ENCODE data around the gene ZSCAN10.
"Not testable (repeated sequence)": the region's sequence is repeated elsewhere in the genome, so short reads cannot be mapped to it uniquely, and the experiment has no call there.

ZSCAN10 gene

GRCh38 chr16:3098459-3099394, at the start of gene ZSCAN10:
ZSCAN10 (minus strand) TSS chr16:3099294; CDS start chr16:3092937, 6,357 bp downstream.
- DNase-seq = no peak

- no peak for DNase-seq
These were observed 49.4 kb upstream of the ZSCAN10 start for GRCh38 chr16:3148256-3149192.

- DNase-seq = no peak
These were observed 48.6 kb upstream of the ZSCAN10 start for GRCh38 chr16:3147757-3148104.

GRCh38 chr16:3147046-3147756, 48.1 kb upstream of the ZSCAN10 start:
- no peak for DNase-seq

GRCh38 chr16:3145660-3146059, 46.6 kb upstream of the ZSCAN10 start:
- no peak for DNase-seq

- no peak for DNase-seq
These were observed 46.1 kb upstream of the ZSCAN10 start for GRCh38 chr16:3145151-3145550.

GRCh38 chr16:3144321-3144983, 45.4 kb upstream of the ZSCAN10 start:
- DNase-seq = no peak

GRCh38 chr16:3143598-3144320, 44.7 kb upstream of the ZSCAN10 start:
- DNase-seq = no peak

- DNase-seq = no peak
These were observed 44.1 kb upstream of the ZSCAN10 start for GRCh38 chr16:3143189-3143588.

- DNase-seq = no peak
These were observed 43.7 kb upstream of the ZSCAN10 start for GRCh38 chr16:3142770-3143169.

- no peak for DNase-seq
These were observed 43.2 kb upstream of the ZSCAN10 start for GRCh38 chr16:3142327-3142726.

GRCh38 chr16:3141781-3142311, 42.8 kb upstream of the ZSCAN10 start:
- DNase-seq = no peak

- DNase-seq = no peak
These were observed 41.7 kb upstream of the ZSCAN10 start for GRCh38 chr16:3140603-3141427.

- not testable (repeated sequence) for DNase-seq
These were observed 40.5 kb upstream of the ZSCAN10 start for GRCh38 chr16:3139561-3139960.

GRCh38 chr16:3138823-3139426, 39.8 kb upstream of the ZSCAN10 start:
- no peak for DNase-seq

GRCh38 chr16:3138342-3138741, 39.2 kb upstream of the ZSCAN10 start:
- DNase-seq = peak; percentile 58

- no peak for DNase-seq
These were observed 38.2 kb upstream of the ZSCAN10 start for GRCh38 chr16:3137267-3137666.

- DNase-seq = no peak
These were observed 36.1 kb upstream of the ZSCAN10 start for GRCh38 chr16:3135126-3135715.

- DNase-seq = peak; percentile 99
These were observed 35.4 kb upstream of the ZSCAN10 start, which contains the start of gene ZNF213 for GRCh38 chr16:3134338-3135125. ZNF213 (plus strand) TSS chr16:3135029; CDS start chr16:3137281, 2,252 bp downstream.

Measured in islet precursor cell (in vitro differentiated cells).